CD4-positive, alpha-beta T cell treated with Interleukin-10 for 1 hour (primary cell): ENCODE measurements around the gene PPM1L.

ENCODE experiments used
- DNase-seq: peaks from one replicate; pipeline ENCODE4 v3.0.0-alpha.2; 2020

Gene PPM1L

DNA sequence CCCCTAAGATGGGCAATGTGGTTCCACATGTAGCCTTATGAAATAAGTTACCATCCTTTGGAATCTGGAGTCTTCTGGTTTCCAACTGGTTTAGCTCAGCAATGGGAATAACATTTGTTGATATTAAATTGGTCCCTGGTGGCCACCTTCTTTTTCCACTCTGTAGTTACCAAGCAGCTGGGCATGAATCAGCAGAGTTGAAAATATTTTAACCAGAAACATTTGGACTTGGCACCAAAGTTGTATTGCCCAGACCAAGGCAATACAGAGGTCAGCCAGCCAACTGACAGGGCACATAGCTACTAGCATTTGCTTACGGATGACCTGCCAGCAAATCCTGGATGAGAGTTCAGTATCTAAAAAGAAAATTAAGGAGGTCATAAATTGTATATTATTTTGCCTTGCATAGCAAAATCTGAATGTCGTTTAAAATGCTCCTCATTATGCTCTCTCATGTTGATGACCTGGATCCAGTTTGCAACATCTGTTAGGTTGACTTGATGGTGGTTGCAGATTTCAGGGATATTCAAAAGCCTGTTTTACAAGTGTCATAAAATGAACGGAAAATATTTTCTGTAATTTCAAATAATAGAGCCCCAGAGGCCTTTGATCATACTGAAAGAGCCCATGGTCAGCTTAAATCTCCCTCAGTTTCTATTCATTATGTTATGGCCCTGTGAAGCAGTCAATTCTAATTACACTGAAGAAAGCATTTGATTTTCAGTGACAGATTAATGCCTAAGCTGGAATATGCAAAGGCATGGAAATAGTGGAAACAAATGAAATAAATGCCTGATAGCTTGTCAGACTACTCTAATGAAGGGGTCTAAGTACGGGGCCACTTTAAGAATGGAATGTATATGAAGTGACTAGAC lies 54.6 kb downstream of the PPM1L start:
- DNase-seq: no peak

DNA sequence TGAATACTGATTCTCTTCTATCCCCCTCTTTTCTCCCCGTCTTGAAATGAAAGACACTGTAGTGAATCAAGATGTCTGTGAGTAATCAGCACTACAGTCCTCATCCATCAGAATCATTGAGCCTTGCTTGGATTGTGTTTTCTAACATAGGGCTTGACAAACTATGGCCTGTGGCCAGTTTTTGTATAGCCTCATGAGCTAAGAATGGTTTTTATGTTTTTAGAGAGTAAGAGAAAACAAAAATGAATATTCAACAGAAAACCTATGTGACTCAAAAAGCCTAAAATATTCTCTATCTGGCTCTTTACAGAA lies 55.2 kb downstream of the PPM1L start:
- no peak for DNase-seq

DNA sequence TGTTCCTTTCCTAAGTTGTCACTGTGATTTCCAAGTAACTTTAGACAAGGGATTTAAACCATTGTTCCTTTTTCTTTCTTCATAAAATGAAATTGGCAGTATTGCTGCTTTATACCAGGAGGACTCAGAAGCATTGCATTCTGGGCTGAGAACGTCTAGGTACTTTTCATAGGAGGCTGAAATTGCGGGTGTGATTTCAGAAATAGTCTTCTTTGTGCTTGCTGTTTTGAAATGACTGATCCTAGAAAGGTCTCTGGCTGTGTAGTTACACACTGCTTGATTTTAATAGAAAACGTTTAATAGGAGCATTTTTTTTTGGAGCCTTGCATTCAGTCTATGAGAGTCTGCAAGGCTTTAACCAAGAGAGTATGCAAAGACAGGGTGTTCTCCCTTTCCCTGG lies 56.3 kb downstream of the PPM1L start:
- DNase-seq: no peak

DNA sequence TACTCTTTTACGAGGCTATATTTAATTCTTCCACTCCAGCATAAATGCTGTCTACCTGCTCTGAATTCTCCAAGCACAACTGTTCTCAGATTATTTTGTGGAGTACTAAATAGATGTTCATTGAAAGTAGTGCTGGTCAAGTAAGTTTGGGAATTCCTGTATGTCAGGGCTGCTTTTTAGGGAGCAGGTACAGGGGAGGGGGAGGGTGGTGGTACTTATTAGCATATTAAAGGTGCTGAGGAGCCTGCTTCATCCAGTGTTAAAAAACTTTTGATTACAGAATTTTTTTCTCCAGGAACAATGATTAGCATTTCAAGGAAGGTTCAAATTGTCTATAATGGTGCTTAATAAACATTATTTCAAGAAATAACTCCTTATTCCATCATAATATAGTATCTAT lies 59.2 kb downstream of the PPM1L start:
- DNase-seq: no peak

DNA sequence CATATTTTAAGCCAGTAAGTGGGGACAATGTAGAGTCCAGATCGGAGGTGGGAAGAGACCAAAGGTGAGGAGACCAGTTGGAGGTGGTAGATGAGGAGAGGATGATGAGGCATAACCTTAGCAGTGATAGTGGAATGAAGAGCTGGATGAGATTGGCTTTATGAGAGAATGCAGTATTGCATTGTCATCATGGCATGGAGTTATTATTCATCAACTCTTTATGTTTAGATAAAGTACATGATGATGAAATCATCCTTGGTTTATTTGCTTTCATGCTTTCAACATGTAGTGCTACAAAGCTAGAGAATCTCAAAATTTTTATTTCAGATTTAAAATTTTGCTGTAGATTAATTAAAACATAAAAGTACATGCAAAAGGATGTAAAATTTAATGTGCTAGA lies 64.0 kb downstream of the PPM1L start:
- DNase-seq: no peak

DNA sequence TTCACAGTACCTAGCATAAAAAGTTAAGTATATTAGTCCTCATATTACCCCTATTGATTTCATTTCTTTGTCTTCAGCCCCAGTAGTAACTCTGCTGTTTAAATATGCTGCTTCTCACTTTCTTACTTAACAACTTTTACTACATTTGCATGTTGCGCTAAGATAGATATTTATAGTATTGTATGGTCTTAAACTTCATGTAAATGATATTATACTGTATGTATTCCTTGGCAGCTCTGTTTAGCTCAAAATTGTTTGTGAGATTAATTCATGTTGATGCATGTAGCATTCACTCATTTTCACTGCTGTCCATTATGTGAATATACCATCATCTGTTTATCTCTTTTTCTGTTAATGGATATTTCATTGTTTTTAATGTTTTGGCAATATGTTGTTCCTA lies 64.4 kb downstream of the PPM1L start:
- DNase-seq: no peak

DNA sequence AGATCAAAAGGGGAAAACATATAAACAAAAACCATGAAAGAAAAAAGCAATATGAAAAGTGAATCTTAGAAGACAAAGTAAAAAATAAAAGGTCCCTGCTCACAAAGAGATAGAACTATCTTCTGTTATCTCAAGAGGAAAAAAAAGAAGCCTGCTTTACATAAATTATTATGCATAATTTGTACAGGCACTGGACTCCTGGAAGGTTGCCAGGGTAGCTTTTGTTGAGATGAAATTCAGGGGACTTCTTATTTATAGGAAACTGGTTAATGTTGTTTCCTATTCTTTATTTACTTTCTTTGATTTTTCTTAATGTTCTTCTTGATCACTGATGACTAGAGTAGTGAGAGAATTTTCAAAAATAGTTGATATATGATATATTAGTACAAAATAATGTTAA lies 66.9 kb downstream of the PPM1L start:
- no peak for DNase-seq

DNA sequence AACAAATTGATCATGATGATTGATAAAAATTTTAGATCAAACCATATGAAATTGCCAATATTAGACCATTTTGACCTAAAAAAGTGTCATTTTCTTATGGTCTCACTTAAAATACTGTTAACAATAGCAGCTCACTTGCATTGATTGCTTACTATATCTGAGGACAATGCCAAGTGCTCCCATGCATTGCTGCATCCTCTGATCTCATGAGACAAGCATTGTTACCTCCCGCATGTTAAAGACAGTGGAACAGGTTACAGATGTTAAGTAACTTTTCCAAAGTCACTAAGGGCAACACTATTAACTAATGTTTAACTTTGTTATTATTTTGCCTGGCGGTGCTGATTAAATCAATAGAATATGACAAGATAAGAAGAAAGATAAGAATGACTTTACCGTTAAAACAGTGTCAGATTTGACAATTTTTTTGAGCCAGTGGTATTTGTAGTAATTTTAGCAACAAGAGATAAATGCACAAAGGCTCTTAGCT lies 69.3 kb downstream of the PPM1L start:
- DNase-seq: no peak

DNA sequence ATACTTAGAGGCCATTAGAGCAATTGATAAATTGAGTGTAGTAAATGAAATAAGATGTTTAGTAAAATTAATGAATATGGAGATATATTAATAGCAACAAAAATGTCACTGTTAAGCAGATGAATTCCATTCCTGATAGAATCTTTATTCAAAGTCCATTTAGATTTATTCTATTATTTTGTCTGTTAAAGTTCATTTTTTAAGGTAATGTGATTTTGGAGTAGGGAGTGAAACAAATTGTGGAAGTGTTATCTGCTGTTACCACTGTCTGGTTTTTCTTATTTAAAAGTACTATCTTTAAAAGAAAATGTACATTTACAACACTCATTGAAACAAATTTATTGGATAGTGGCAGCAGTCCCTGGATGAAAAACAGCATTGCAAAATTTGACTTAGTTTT lies 70.4 kb downstream of the PPM1L start:
- DNase-seq: no peak

DNA sequence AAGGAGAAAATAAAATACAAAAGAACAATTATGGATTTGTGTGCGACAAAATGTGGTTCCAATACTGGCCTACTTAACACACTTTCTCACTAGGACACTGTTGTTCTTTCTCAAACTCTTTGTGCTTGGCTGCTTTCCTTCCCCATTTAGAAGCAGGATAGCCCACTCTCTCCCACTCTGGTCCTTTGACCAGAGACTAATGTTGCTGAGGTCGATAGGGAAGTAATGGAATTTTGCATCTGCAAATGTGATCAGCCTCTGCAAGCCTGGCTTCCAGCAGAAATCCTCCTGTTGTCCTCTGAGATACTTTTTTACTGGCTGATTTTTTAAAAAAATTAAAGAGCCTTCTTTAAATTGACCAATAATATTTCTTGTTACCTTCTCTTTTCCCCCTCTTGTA lies 71.0 kb downstream of the PPM1L start:
- no peak for DNase-seq

DNA sequence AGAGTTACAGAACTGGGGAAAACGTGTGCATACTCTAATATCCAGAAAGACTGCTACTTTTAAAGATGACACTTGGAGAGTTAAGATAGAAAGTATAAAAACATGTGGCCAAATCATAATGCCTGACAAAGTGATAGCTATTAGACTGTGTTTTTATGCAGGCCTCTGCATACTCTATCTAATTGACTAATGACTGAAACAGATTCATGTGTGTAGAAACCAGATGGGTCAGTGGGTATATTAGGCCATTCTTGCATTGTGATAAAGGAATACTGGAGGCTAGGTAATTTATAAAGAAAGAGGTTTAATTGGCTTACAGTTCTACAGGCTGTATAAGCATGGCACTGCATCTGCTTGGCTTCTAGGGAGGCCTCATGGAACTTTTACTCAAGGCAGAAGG lies 71.5 kb downstream of the PPM1L start:
- DNase-seq: no peak

DNA sequence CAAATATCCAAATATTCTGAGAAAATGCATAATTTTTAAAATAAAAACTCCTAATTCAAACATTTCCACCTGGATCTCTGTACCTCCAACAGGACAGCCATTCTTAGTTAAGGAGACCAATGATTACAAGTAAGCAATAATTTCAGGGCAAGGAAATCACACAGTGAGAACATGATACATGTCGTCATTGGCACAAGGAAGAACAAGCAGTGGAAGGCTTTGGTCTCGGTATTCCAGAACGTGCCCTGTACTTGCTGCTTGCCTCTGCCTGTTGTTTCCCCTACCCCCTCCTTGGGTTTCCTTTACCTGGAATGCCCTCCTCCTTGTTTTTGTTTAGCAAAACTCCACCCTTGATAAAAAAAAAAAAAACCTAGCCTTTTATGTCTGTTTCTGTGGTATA lies 72.8 kb downstream of the PPM1L start:
- DNase-seq: no peak

DNA sequence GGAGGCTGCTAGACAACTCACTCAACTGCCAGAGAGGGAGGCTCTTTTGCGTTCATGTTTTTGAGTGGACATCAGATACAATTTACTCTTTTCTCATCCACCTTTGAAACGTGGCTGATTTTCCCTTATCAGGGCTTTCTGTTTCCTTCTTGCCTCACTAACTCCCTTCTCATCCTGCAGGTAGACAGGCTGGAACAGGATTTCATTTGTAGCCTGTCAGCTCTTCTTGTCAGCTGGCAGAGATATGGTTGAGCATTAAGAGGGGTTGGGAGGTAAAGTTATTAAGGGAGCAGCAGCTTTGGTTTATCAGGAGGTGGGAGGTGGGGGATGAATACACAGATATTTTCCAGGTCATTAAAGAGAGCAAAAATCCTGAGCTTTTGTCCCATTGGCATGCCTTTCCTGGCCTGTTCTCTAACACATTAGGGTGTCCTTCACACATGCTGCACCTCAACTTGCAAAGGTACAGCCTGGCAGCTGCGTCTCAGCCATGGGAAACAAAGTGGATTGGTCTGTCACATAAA lies 73.5 kb downstream of the PPM1L start:
- DNase-seq: no peak

DNA sequence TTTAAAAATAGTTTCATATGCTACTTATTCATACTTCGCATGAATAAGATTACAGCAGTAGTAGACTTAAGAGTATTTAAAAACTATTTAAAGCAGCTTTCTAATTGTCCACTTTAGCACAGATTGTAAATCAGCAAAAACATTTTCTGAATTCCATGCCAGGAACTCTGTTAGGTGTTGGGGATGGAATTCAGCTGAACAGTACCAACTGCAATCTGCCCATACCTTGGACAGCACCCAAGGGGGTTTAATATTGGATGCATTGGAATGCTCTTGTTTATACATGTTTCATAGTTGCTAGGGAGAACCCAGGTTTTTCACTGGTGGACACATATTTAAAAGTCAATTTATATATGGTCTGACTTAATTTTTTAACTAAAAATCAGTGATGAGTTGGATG lies 74.8 kb downstream of the PPM1L start:
- DNase-seq: no peak

DNA sequence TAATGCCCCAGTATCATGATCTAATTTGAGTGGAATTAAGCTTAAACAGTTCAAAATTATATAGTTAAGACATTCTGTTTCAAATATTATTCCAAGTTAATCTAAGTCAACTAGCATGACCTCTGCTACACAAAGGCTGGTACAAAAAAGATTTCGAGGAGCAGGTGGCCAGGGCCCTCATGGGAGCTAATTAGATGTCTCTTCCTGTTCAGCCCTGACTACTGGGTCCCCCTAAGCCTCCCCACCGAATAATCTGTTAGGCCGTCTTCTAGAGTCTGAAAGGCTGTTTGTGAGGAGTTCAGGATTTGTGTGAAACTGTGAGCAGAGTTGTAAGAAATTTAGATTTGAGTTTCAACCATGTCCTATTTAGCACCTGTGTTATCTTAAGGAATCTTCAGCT lies 75.4 kb downstream of the PPM1L start:
- DNase-seq: no peak

DNA sequence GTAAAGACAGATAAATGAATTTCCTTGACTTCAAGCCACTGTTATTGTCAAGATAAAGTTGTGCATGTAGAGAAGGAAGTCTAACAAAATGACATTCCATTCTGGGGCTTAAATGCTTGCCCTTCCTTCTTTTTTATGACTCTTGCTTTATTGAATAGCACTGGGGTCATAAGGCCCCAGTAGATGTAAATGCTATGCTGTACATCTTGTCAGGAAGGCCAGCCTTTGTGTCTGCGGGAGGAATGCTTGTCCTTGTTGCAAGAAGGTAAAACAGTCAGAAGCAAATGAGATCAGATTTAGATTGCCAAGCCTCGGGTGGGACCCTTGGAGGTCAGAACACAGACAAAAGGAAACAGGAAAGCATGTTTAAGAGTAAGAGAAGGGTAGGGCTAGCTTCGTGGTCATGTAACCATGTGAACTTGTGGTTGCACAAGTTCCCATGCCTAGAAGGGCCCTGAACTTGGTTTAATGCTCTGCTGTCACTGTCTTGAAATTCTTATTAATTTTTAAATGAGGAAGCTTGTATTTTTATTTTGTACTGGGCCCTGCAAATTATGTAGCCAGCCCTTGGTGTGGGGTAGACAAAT lies 81.5 kb downstream of the PPM1L start:
- peak; percentile 5 for DNase-seq

DNA sequence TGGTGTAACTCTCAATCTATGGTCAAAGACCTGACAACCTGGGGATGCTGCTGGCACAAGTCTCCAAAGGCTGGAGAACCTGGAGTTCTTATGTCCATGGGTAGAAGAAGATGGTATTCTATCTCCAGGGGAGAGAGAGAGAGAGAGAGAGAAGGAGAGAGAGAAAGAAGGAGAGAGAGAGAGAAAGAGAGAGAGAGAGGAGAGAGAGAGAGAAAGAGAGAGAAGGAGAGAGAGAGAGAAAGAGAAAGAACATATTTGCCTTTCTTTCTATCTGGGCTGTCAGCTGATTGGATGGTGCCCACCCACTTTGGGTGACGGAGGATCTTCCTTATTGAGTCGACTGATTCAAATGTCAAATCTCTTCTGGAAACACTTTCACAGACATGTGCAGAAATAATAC lies 84.6 kb downstream of the PPM1L start:
- no peak for DNase-seq

DNA sequence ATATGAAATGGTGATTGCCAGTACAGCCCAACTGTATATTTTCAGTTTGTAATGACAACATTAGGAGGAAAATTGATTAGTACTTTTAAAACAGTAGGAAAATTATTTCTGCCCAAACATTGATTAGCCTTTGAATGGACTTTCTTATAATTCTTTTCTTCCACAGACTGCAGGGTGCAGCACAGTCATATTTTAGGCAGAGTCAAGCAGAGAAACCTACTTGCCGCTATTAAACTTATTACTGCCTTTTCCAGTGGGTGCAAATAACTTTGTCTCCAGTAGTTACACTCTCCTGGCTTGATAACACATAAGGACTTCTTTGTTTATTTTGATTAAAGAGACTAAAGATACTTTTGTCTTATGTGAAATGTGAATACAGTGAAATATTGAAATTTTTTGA lies 85.4 kb downstream of the PPM1L start:
- no peak for DNase-seq

DNA sequence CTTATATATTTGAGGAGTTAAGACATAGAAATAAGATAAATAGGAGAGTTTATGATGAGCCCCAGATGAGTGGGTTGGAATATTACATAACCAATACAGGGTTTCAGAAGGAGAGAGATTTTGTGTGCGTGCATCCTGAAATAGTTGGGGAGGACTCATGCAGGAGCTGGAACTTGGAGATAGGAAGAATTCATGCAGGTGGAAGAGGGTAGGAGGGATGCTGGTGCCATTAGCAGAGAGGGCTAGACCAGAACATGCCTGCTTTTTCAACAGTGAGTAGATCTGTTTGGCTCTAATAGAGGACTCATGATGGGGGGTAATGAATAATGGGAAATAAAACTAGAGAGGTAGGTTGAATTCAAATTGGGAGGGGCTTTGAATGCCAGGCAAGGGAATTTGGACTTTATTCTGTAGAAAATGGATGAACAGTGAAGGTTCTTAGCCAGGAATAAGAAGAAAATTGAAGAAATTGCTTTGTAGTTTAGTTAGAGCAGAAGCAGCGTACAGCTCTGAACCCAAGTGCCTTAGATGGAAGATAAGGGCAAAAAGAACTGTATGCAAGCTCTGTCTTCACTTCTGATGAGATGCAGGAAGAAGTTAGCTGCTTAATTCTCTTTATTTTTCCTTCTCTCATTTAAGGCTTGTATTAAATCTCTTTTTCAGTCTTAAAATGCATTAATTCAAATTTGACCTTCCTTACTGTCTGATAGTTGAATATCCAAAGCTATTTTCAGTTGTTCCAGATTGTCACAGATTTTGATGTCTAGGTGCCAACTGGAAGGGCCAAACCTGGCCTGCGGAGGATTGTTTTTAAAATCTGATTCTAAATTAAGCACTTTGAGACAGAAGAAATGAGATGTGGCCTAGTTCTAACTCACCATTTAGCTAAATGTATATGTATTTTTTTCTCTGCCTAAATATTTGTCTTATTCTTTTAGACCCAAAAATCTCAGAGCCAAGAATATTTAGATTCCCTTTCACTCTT lies 86.3 kb downstream of the PPM1L start:
- no peak for DNase-seq

DNA sequence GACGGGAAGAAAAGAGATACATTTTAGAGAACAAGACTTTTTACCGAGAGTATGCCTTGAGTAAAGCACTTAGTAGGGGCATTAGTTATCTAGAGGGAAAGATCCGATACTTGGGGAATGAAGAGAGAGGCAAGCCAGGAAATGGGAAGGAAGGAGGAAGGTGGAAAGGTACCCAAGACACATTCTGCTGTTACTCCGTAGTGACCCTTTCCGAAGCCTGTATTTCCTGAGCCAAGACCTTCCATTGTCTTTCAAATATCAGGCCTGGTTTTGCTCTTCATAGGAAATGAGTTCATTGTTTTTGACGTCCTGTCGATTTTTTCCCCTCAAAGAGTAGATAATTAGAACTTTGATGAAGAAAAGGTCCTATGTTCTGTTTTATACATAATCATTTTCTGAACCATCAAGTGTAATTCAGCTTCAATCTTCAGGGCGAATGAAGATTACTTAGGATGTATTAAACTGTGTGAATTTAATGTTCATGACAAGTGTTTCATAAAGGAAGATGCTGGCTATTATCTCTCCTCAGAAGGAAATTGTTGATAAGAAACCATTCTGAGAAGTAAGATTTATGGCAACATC lies 95.7 kb downstream of the PPM1L start:
- DNase-seq: no peak

DNA sequence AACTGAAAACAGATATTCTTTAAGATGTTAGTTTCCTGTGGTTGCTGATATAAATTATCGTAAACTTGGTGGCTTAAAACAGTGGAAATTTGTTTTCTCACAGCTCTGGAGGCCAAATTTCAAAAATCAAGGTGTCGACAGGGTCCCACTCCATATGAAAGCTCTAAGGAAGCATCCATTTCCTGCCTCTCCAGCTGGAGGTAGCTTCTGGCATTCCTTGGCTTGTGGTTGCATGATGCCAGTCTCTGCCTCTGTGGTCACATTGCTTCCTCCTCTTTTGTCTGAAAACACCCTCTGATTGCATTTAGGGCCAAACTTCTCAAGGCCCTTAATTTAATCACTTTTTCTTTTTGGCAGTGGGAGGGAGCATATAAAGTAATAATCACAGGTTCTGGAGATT lies 96.8 kb downstream of the PPM1L start:
- no peak for DNase-seq

DNA sequence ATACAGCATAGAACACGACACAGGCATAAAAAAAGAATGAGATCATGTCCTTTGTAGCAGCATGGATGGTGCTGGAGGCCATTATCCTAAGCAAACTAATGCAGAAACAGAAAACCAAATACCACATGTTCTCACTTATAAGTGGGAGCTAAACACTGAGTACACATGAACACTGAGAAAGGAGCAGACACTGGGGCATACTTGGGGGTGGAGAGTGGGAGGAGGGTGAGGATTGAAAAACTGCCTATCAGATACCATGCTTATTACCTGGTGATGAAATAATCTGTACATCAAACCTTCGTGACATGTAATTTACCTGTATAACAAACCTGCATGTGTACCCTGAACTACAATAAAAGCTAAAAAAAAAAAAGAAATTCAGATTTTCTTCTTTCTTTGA lies 100.4 kb downstream of the PPM1L start:
- no peak for DNase-seq
